ELF-1 (cell line): ENCODE results near the gene ABCA5.

Experiments
- DNase-seq: peaks from one replicate; pipeline ENCODE4 v3.0.0-alpha.2; 2016; ENCODE audit warnings: low read depth, low spot score

The ABCA5 gene

GRCh38 chr17:69268543-69269014 lies 58.4 kb downstream of the ABCA5 start:
- no peak for DNase-seq

- no peak for DNase-seq
These were observed 59.7 kb downstream of the ABCA5 start for GRCh38 chr17:69267219-69267618.

GRCh38 chr17:69265873-69266272 lies 61.1 kb downstream of the ABCA5 start:
- no peak for DNase-seq

DNA sequence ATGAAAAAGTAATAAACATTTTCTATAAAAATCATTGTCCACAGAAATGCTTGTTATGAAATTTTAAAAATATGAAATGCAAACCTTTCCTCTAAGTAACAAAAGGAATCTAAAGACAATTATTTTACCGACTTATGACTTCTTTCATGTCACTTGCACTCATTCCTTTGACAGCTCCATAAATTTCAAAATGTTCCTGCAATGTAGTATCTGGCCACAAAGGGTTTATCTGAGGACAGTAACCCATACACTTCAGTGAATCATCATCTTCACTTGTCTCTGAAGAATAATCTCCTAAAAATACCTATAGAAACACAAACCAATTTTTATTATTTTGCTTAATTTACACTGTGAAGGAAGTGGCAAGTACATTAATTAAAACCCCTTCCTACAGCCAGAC lies 72.7 kb downstream of the ABCA5 start:
- DNase-seq, result no peak

DNA sequence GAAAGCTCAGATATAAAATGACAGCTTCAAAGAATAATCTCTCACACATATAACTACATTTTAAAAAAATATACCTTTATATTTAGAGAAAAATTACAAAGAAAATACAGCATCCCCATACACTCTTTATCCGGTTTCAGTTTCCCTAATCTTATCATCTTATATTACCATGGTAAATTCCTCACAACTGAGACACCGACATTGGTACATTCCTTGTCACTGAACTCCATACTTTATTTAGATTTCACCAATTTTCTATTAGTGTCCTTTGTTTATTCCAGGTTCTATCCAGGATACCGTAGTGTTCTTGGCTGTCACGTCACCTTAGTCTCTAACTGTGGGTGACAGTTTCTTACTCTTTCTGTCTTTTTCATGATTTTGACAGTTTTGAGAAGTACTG lies 76.3 kb downstream of the ABCA5 start:
- no peak for DNase-seq

DNA sequence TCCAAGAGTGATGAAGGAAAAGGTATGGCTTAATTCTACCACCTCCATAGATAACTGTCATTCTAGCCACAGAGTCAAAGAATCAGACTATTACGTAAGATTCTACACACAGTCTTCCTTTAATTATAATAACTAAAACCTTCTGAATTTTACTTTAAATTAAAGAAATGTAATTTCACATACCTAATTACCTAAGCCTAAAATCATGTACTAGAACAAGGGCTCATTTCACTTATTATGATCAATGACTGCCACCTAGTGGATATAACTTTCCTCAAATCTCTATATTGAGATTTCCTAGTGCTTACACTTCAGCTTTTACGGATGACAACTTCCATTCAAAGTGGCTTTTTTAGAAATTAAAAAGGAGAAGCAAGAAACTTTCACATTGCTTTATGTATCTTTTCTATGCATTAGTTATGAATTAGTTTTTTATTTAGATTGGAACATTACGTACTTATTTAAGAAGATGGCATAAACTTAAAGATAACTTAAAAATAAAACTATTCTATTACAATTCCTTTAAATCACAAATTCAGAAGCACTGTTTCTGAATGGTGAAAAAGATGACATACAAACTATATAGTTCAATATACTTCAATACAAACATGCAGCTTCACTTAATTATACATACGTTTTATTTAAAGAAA lies 80.1 kb downstream of the ABCA5 start:
- no peak for DNase-seq

- no peak for DNase-seq
These were observed 80.7 kb downstream of the ABCA5 start for GRCh38 chr17:69246202-69246601.

DNA sequence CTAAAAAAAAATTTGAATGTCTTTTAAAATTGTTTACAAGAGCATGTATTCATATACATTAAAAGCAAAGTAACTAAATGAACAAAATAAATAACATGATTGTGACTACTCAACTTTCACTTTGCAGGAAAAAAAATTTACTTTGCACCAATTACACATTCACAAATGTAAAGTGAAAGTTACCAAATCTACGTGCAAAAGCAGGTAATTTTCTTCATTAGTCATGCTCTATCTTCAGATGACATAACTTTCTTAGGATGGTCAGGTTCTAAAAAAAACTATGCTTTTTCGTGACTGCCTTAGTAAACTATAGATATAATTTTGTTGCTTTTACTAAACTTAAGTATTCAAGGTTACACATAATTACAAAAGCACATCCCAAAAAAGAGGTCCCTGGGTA lies 81.3 kb downstream of the ABCA5 start:
- DNase-seq, result no peak

- no peak for DNase-seq
These were observed 87.0 kb downstream of the ABCA5 start for GRCh38 chr17:69239611-69240600.

- no peak for DNase-seq
These were observed 90.0 kb downstream of the ABCA5 start for GRCh38 chr17:69236946-69237345.

- DNase-seq, result no peak
These were observed 90.5 kb downstream of the ABCA5 start for GRCh38 chr17:69236464-69236863.

- DNase-seq, result peak; percentile 90
These were observed 91.4 kb downstream of the ABCA5 start for GRCh38 chr17:69235338-69236058.

- no peak for DNase-seq
These were observed 94.3 kb downstream of the ABCA5 start for GRCh38 chr17:69232650-69233049.

DNA sequence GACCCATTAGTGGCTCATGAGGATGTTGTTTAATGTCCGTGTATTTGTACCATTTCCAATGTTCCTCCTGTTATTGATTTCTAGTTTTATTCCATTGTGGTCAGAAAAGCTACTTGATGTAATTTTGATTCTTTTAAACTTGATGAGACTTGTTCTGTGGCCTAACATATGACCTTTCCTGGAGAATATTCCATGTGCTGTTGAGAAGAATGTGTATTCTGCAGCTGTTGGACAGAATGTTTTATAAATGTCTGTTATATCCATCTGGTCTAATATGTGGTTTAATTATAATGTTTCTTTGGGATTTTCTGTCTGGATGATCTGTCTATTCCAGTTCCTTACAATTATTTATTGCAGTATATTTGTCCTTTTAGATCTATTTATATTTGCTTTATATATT lies 95.4 kb downstream of the ABCA5 start:
- DNase-seq, result no peak

- no peak for DNase-seq
These were observed 96.0 kb downstream of the ABCA5 start for GRCh38 chr17:69230939-69231338.

DNA sequence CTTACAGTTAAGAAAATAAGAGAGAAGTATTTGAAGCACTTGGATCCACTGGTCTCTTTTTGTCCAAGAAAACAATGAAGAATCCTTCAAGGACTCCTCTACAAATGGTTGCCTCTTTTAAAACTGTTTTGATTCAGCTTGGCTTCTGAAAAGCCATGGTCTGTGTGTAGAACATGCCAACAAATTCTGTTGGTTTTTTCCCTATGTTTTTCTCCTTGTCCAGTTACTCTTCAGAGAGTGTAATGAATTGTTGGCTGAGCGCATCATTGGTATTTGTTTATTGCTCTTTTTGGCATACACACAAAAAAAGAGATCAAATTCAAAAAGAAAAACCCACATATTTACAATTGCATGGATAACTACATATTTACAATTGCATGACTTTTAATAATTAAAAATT lies 98.4 kb downstream of the ABCA5 start, which contains the start of gene ABCA10:
Gene ABCA10, minus strand, starts transcription at position 249 of the 400 bp plus-strand sequence. CDS start 3,466 bp downstream, outside the sequence.
- DNase-seq, result no peak

DNA sequence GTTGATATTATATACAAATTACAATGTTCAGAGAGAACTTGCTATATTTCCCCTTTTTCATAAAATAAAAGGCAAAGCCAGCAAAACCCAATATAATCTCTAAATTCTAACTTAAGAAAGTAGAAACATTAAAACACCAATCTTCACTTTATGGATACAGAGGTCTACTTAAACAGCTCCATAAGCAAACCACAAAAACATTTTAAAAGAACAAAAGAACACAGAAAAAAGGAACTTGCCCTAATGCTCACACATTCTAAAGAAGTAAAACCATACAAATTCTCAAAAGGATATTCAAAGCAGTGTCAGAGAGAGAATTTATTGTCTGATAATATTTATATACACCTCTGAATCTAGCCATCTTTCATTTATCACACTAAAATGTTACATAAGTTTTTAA lies 98.9 kb downstream of the ABCA5 start:
- DNase-seq, result no peak

DNA sequence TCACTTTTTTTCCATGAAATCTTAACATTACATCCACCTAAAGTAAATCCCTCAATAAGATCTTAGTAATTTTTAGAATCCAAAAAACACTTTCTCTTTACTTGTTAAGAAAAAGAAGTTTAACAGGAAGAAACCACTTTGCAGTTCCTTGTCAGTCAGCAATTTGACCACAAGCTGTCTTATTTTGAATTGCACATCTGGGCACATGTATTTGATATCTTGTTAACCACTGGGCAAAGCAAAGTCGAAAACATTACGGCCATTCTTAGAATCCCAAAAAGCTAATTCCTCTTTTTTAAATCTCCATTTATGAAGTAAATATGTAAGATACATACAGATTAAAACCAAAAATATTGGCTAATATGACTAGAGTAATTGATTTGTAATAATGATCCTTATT lies 99.4 kb downstream of the ABCA5 start:
- no peak for DNase-seq

- DNase-seq, result no peak
These were observed 103.1 kb downstream of the ABCA5 start for GRCh38 chr17:69223809-69224208.

DNA sequence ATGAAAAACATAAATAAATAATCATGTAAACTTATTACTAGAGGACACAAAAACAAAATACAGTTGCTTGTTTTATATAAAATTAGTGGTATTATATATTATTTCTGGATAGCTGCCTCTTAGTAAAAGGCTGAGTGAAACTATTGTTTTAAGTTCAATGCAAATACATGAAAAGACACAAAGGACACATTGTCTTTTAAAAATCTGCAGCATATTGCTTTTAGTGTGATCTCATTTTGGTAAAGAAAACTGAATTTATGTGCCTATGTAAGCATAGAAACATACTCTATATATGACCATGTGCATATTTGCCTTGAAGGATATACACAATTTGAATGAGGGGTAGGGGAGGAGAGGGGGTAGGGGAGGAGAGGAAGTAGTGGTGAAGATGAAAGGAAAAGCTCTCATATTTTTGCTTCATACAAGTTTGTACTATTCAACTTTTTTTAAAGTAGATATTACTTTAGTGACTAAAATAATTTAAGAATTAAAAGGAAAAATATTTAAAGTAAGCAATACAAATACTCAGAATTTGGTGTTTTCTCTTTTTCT lies 104.2 kb downstream of the ABCA5 start:
- DNase-seq, result no peak

DNA sequence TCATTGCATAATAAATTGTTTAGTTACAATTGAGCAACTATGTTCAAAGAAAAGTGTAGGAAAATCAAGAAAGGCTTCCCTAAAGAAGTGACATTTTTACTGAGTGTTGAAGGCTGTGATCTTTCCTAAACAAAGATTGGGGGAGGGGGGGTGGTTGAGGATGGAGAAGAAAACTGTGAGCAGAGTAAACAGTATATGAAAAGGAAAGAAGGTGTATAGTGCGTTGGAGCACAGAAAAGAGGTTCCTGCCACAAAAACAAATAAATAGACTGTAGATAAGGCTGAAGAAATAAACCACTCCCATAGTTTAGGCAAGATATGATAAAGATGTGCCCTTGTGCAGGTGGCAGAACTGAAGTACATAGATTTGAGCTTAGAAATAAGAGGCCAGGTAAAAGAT lies 106.8 kb downstream of the ABCA5 start:
- no peak for DNase-seq

- no peak for DNase-seq
These were observed 107.9 kb downstream of the ABCA5 start for GRCh38 chr17:69218986-69219385.
